ENCODE measurements around the gene ISCA1. TPM values are rescaled to one million over a fixed set of nuclear protein-coding genes. Genes with fewer than 3 reads are reported as not detected.

ISCA1 gene
- total RNA-seq, 4 donors from 2014 or later: 43.3 to 81.2 (median 57.6) TPM

DNA sequence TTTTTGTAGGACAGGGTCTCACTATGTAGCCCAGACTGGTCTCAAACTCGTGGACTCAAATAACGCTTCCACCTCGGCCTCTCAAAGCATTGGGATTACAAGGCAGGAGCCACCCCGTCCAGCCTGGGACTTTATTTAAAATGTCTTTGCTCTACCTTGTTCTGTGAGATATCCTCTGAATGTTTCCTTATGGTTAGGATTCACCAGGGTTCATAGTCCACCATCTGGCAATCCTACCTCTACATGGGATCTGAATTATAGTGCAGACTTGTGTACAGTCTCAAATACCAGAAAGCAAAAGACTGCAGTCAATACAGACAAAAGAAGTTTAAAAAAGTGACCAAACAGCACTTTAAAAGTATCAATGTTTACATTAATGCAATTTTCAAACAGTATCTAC, 10.1 kb downstream of the ISCA1 start:
- no peak overlapping the region for H3K27ac ChIP-seq
- H3K9me3 ChIP-seq: no peaks in the 10 kb centered on the region
- 79 to 97% methylated on average over 4 of the region's 4 CpGs for WGBS, 2 donors (ENCODE audit: low coverage in 1 of 2)
- H3K4me1 ChIP-seq: peaks cover 0 to 29% (median 7%) of the 10 kb centered on the region in 3 donors
- no peak overlapping the region for H3K4me3 ChIP-seq
- H3K27me3 ChIP-seq: no peaks in the 10 kb centered on the region
- H3K36me3 ChIP-seq: peaks cover 6 to 45% of the 10 kb centered on the region in 2 donors
- TF ChIP-seq, protein P1, sequence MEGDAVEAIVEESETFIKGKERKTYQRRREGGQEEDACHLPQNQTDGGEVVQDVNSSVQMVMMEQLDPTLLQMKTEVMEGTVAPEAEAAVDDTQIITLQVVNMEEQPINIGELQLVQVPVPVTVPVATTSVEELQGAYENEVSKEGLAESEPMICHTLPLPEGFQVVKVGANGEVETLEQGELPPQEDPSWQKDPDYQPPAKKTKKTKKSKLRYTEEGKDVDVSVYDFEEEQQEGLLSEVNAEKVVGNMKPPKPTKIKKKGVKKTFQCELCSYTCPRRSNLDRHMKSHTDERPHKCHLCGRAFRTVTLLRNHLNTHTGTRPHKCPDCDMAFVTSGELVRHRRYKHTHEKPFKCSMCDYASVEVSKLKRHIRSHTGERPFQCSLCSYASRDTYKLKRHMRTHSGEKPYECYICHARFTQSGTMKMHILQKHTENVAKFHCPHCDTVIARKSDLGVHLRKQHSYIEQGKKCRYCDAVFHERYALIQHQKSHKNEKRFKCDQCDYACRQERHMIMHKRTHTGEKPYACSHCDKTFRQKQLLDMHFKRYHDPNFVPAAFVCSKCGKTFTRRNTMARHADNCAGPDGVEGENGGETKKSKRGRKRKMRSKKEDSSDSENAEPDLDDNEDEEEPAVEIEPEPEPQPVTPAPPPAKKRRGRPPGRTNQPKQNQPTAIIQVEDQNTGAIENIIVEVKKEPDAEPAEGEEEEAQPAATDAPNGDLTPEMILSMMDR (IDR thresholded peaks at IDR 0.05): no peak
- TF ChIP-seq EP300 (IDR thresholded peaks at IDR 0.05): no peak
- TF ChIP-seq POLR2A (IDR thresholded peaks at IDR 0.05): no peak
- TF ChIP-seq POLR2AphosphoS5 (IDR thresholded peaks at IDR 0.05): no peak
- ATAC-seq: no peak

DNA sequence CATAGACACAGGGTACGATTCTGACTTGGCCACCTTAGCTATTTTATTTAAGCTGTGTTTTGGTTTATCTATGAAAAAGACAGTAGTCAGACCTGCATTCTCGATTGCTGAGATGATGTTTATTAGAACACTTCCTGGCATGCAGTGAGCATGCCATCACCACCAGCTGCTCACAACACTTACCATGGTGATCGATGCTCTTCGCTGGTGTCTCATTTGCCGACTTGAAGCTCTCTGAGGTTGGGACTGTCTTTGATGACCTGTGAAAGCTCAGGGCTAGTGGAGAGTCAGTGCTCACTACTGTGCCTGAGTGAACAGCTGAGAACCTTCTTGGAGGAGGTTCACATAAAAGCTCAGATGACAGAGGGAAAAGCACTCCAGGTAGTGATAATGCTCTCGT, 18.5 kb downstream of the ISCA1 start:
- no peak for ATAC-seq
- Histone ChIP-seq H3K4me3 (no peak overlapping the region), H3K9me3 (no peaks in the 10 kb centered on the region), H3K27me3 (no peaks in the 10 kb centered on the region), H3K27ac (no peak overlapping the region), H3K36me3 (peaks cover 0 to 74% of the 10 kb centered on the region in 2 donors), H3K4me1 (no peaks in the 10 kb centered on the region)
- 100% methylated on average over 1 to 3 of the region's 6 CpGs for WGBS, 2 donors (ENCODE audit: low coverage in 1 of 2)
- TF ChIP-seq, protein P1 (IDR thresholded peaks at IDR 0.05): no peak
- TF ChIP-seq POLR2A (IDR thresholded peaks at IDR 0.05): no peak
- TF ChIP-seq EP300 (IDR thresholded peaks at IDR 0.05): no peak
- no peak for TF ChIP-seq POLR2AphosphoS5 (IDR thresholded peaks at IDR 0.05)

DNA sequence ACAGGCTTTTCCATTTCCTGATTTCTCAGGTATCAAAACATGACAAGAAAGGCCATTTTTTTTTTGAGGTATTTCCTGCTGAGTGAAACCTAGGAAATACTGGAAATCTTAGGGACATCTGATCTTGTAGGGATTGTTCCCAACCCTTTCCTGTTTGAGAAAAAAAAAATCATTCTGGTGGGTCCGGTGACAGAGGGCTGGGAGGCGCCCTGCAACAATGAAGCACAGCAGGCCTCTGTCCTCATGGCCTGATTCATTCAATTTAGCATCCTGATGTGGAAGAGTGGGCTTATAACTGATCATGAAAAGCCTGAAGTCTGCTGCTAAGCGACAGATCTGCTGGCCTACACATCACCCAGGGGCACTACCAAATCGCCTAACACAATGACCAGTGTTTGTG, 19.8 kb downstream of the ISCA1 start:
- Histone ChIP-seq H3K27me3 (no peaks in the 10 kb centered on the region), H3K36me3 (peaks cover 0 to 66% of the 10 kb centered on the region in 2 donors), H3K27ac (no peak overlapping the region), H3K4me3 (no peak overlapping the region), H3K9me3 (no peaks in the 10 kb centered on the region), H3K4me1 (no peaks in the 10 kb centered on the region)
- TF ChIP-seq, protein P1 (IDR thresholded peaks at IDR 0.05): no peak
- TF ChIP-seq POLR2AphosphoS5 (IDR thresholded peaks at IDR 0.05) (no peak), POLR2A (IDR thresholded peaks at IDR 0.05) (no peak), EP300 (IDR thresholded peaks at IDR 0.05) (no peak)
- WGBS, 2 donors (ENCODE audit: low coverage in 1 of 2): 77 to 81% methylated on average over 4 of the region's 4 CpGs
- ATAC-seq: no peak

DNA sequence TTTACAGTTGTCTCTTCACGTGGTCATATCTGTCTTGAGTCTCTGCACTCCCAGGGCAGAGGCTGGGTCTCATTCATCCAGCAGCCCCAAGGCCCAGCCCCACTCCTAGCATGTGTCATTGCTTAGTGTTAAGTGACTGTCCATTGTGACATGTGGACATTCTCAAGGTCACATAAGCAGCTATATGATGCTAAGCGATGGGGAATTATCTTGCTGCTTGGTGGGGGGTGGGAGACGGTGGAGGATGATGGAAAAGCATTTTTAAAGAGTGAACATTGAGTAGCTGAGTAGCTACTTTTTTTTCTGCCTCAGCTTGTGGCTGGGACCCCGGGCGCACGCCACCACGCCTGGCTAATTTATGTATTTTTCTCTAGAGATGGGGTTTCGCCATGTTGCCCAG, 22.8 kb downstream of the ISCA1 start, which contains the start of gene C9orf153:
TSS of gene C9orf153 (minus strand) at position 101 of the 400 bp plus-strand sequence. CDS start 30,054 bp downstream, outside the sequence.
- no peaks in the 10 kb centered on the region for H3K27me3 ChIP-seq

DNA sequence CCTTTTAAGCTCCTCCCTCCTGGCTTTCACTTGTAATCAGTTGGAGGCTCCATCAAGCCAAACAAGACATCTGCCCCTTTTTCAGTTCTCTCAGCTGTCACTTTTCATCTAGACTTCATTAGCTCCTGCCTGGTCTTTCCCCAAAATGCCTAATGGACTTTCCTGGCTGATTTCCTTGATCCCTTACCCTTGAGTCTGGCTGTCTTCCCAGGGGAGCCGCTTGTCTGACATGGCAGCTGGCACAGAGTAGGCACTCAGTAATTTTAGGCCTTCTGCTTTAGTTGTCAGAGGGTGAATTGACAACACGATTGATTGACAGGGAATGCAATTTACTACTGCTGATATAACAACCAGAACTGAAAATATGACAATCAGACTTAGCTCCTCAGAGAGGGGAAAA, 24.9 kb downstream of the ISCA1 start:
- Histone ChIP-seq H3K27me3 (no peaks in the 10 kb centered on the region), H3K4me1 (no peaks in the 10 kb centered on the region), H3K36me3 (peaks cover 0 to 25% of the 10 kb centered on the region in 2 donors), H3K9me3 (no peaks in the 10 kb centered on the region), H3K27ac (no peak overlapping the region), H3K4me3 (no peak overlapping the region)
- TF ChIP-seq, protein P1 (IDR thresholded peaks at IDR 0.05): no peak
- TF ChIP-seq POLR2A (IDR thresholded peaks at IDR 0.05): no peak
- 60 to 80% methylated on average over 1 of the region's 2 CpGs for WGBS, 2 donors (ENCODE audit: low coverage in 1 of 2)
- ATAC-seq: no peak

More for the DNA sequence above, 22.8 kb downstream of the ISCA1 start, which contains the start of gene C9orf153:
- Histone ChIP-seq H3K36me3 (peaks cover 0 to 45% of the 10 kb centered on the region in 2 donors), H3K27ac (no peak within 1 kb of the TSS), H3K4me1 (no peaks in the 10 kb centered on the region), H3K9me3 (no peaks in the 10 kb centered on the region), H3K4me3 (no peak within 1 kb of the TSS)
- ATAC-seq: no peak
- 90 to 97% methylated on average over 5 to 8 of the region's 8 CpGs for WGBS, 2 donors (ENCODE audit: low coverage in 1 of 2)
- TF ChIP-seq EP300 (IDR thresholded peaks at IDR 0.05): no peak
- TF ChIP-seq, protein P1 (IDR thresholded peaks at IDR 0.05): no peak
- TF ChIP-seq POLR2A (IDR thresholded peaks at IDR 0.05): no peak
- TF ChIP-seq POLR2AphosphoS5 (IDR thresholded peaks at IDR 0.05): no peak
